Naive thymus-derived CD8-positive, alpha-beta T cell (primary cell): ENCODE results near the gene UFSP2. TPM values are rescaled to one million over a fixed set of nuclear protein-coding genes. Genes with fewer than 3 reads are reported as not detected.

Source experiments
- ATAC-seq, 2 donors: fragments of 150-1000 bp; cut with Tn5 transposase in 1 of 2; sonication (Bioruptor Pico), chemical (Tn5 transposase) in 1 of 2; 1 replicate in 1 of 2; 2 replicates in 1 of 2; pipeline ENCODE4 v1.10.0; 2021; ENCODE audit warnings: mild to moderate bottlenecking in 2 of 2, moderate library complexity in 2 of 2
- POLR2A ChIA-PET: fragments of 350-600 bp; sonication (Branson Sonifier 250); formaldehyde crosslinking; loops from one replicate; lab custom pipeline; 2021; ENCODE audit warnings: antibody characterized with exemption; lab: Charles Lee
- DNase-seq, 10 donors: peaks; one replicate each; pipeline versions ENCODE4 v3.0.0 to v3.0.0-alpha.2; 2020 to 2022
- H3K27ac Mint-ChIP-seq, 10 donors: one replicate each; pipeline ENCODE4 v1.8.0; 2020 to 2022; ENCODE audit warnings: mild to moderate bottlenecking in 10 of 10, mixed read lengths in 10 of 10, moderate library complexity in 4 of 10, inconsistent platforms in 1 of 10
- H3K27me3 Mint-ChIP-seq, 5 donors: one replicate each; pipeline ENCODE4 v1.8.0; 2021 to 2022; ENCODE audit warnings: mixed read lengths in 5 of 5
- H3K36me3 Mint-ChIP-seq, 3 donors: one replicate each; pipeline ENCODE4 v1.8.0; 2020 to 2022; ENCODE audit warnings: mixed read lengths in 3 of 3, mild to moderate bottlenecking in 2 of 3, inconsistent platforms in 1 of 3
- H3K4me1 Mint-ChIP-seq, 4 donors: one replicate each; pipeline ENCODE4 v1.8.0; 2021 to 2022; ENCODE audit warnings: mixed read lengths in 4 of 4
- H3K4me3 Mint-ChIP-seq, 10 donors: one replicate each; pipeline ENCODE4 v1.8.0; 2020 to 2022; ENCODE audit warnings: mild to moderate bottlenecking in 10 of 10, mixed read lengths in 10 of 10, moderate library complexity in 6 of 10, inconsistent platforms in 1 of 10
- H3K9me3 Mint-ChIP-seq, 9 donors: one replicate each; pipeline ENCODE4 v1.8.0; 2020 to 2022; ENCODE audit warnings: mixed read lengths in 9 of 9, mild to moderate bottlenecking in 3 of 9, inconsistent platforms in 1 of 9, moderate library complexity in 1 of 9
- polyA plus RNA-seq, 3 donors: library from polyadenylated mRNA; unstranded; fragments of 300-500 nt; fragmentation: Illumina TruSeq; gene quantifications; one replicate each; pipeline ENCODE4 v1.2.3, GENCODE V29; 2021
- total RNA-seq, 8 experiments: library from RNA in 2 of 8; stranded (reverse) in 2 of 8; gene quantifications; one replicate each; pipeline ENCODE4 v1.2.3 and lab custom pipeline; 2021 to 2026

The UFSP2 gene
- total and polyA plus RNA-seq, 5 experiments from 2014 or later = 22.9 to 53.9 (median 34.8) TPM

- no peaks in the 10 kb centered on the region for H3K27me3 Mint-ChIP-seq
- DNase-seq = no peak
- no peak overlapping the region for H3K4me3 Mint-ChIP-seq
- ATAC-seq = no peak
- no peaks in the 10 kb centered on the region for H3K4me1 Mint-ChIP-seq
- POLR2A ChIA-PET = no interaction called here
- no peaks in the 10 kb centered on the region for H3K9me3 Mint-ChIP-seq
- H3K36me3 Mint-ChIP-seq = peaks cover 0 to 54% (median 29%) of the 10 kb centered on the region in 3 donors
- no peak overlapping the region for H3K27ac Mint-ChIP-seq
These were observed 66.8 kb downstream of the UFSP2 start for GRCh38 chr4:185358959-185359358.

- no peak overlapping the region for H3K27ac Mint-ChIP-seq
- POLR2A ChIA-PET = no interaction called here
- no peaks in the 10 kb centered on the region for H3K4me1 Mint-ChIP-seq
- ATAC-seq = no peak
- no peaks in the 10 kb centered on the region for H3K27me3 Mint-ChIP-seq
- H3K4me3 Mint-ChIP-seq = no peak overlapping the region
- no peaks in the 10 kb centered on the region for H3K9me3 Mint-ChIP-seq
- H3K36me3 Mint-ChIP-seq = peaks cover under 1 to 56% (median 29%) of the 10 kb centered on the region in 3 donors
- no peak for DNase-seq
These were observed 67.2 kb downstream of the UFSP2 start for GRCh38 chr4:185358514-185358913.

GRCh38 chr4:185357733-185358440, 67.9 kb downstream of the UFSP2 start:
- Mint-ChIP-seq H3K4me1 (no peaks in the 10 kb centered on the region), H3K27ac (no peak overlapping the region), H3K36me3 (peaks cover 5 to 54% (median 24%) of the 10 kb centered on the region in 3 donors), H3K27me3 (no peaks in the 10 kb centered on the region), H3K4me3 (no peak overlapping the region), H3K9me3 (no peaks in the 10 kb centered on the region)
- POLR2A ChIA-PET = no interaction called here
- no peak for ATAC-seq
- no peak for DNase-seq

GRCh38 chr4:185357211-185357610, 68.6 kb downstream of the UFSP2 start:
- POLR2A ChIA-PET = no interaction called here
- H3K4me3 Mint-ChIP-seq = no peak overlapping the region
- DNase-seq (no peak), ATAC-seq (no peak)
- H3K36me3 Mint-ChIP-seq = peaks cover 11 to 55% (median 24%) of the 10 kb centered on the region in 3 donors
- H3K27me3 Mint-ChIP-seq = no peaks in the 10 kb centered on the region
- no peaks in the 10 kb centered on the region for H3K9me3 Mint-ChIP-seq
- no peaks in the 10 kb centered on the region for H3K4me1 Mint-ChIP-seq
- no peak overlapping the region for H3K27ac Mint-ChIP-seq

GRCh38 chr4:185352741-185353140, 73.0 kb downstream of the UFSP2 start:
- H3K4me3 Mint-ChIP-seq = no peak overlapping the region
- no peak for DNase-seq
- no peak overlapping the region for H3K27ac Mint-ChIP-seq
- POLR2A ChIA-PET = no interaction called here
- H3K4me1 Mint-ChIP-seq = peaks cover 0 to 4% (median 0%) of the 10 kb centered on the region in 4 donors
- no peaks in the 10 kb centered on the region for H3K9me3 Mint-ChIP-seq
- peaks cover 18 to 75% (median 52%) of the 10 kb centered on the region in 3 donors for H3K36me3 Mint-ChIP-seq
- H3K27me3 Mint-ChIP-seq = no peaks in the 10 kb centered on the region
- no peak for ATAC-seq

- Mint-ChIP-seq H3K4me1 (peaks cover 0 to 4% (median 0%) of the 10 kb centered on the region in 4 donors), H3K4me3 (no peak overlapping the region), H3K9me3 (no peaks in the 10 kb centered on the region), H3K36me3 (peaks cover 18 to 75% (median 52%) of the 10 kb centered on the region in 3 donors), H3K27me3 (no peaks in the 10 kb centered on the region), H3K27ac (no peak overlapping the region)
- DNase-seq (no peak), ATAC-seq (no peak)
- POLR2A ChIA-PET = no interaction called here
These were observed 73.6 kb downstream of the UFSP2 start for GRCh38 chr4:185352202-185352601.

GRCh38 chr4:185351691-185352090, 74.1 kb downstream of the UFSP2 start:
- no peaks in the 10 kb centered on the region for H3K27me3 Mint-ChIP-seq
- no peak overlapping the region for H3K4me3 Mint-ChIP-seq
- H3K4me1 Mint-ChIP-seq = peaks cover 0 to 4% (median 0%) of the 10 kb centered on the region in 4 donors
- H3K27ac Mint-ChIP-seq = no peak overlapping the region
- DNase-seq (no peak), ATAC-seq (no peak)
- H3K36me3 Mint-ChIP-seq = peaks cover 23 to 78% (median 54%) of the 10 kb centered on the region in 3 donors
- no peaks in the 10 kb centered on the region for H3K9me3 Mint-ChIP-seq
- POLR2A ChIA-PET = no interaction called here

Other genes starting within 250 kb of the UFSP2 start
- gene CFAP97, start 222.0 kb downstream of the UFSP2 start, total RNA-seq = 10 to 100 TPM; 37.2 to 38.3 TPM
- gene CFAP97, start 222.0 kb downstream of the UFSP2 start, polyA plus RNA-seq = 10 to 100 TPM; 65.1 to 73.0 (median 71.0) TPM
- gene SNX25, start 216.4 kb downstream of the UFSP2 start, total RNA-seq = 10 to 100 TPM; 14.6 to 16.6 TPM
- gene SNX25, start 216.4 kb downstream of the UFSP2 start, polyA plus RNA-seq = 1 to 10 TPM; 4.2 to 7.6 (median 4.6) TPM
- 1 to 10 TPM in 1 of 2 experiments, under 1 TPM in 1; 0.74 to 1.4 TPM for gene LRP2BP, start 30.0 kb downstream of the UFSP2 start, total RNA-seq
- under 1 TPM; 0.16 to 0.24 (median 0.18) TPM for gene LRP2BP, start 30.0 kb downstream of the UFSP2 start, polyA plus RNA-seq
- 1 to 10 TPM; 5.0 to 5.5 TPM for gene ANKRD37, start 29.1 kb downstream of the UFSP2 start, total RNA-seq
- 10 to 100 TPM in 2 of 3 donors, 1 to 10 TPM in 1; 9.9 to 12.4 (median 10.3) TPM for gene ANKRD37, start 29.1 kb downstream of the UFSP2 start, polyA plus RNA-seq
- 1 to 10 TPM; 1.3 to 1.4 TPM for gene CCDC110, start 45.8 kb upstream of the UFSP2 start, total RNA-seq
- under 1 TPM; 0.27 to 0.97 (median 0.47) TPM for gene CCDC110, start 45.8 kb upstream of the UFSP2 start, polyA plus RNA-seq
- gene PDLIM3, start 109.5 kb upstream of the UFSP2 start, total RNA-seq = not detected
- gene PDLIM3, start 109.5 kb upstream of the UFSP2 start, polyA plus RNA-seq = not detected